GM12873 (cell line): ENCODE results near the gene SGPP1.

Experiments
- TF ChIP-seq, protein P1 (sequence below): IDR thresholded peaks from 2 replicates; pipeline ENCODE4 v1.5.1; 2012; ENCODE audit warnings: low read depth, mild to moderate bottlenecking, moderate library complexity, low read length, control low read depth; ENCODE audit not compliant: insufficient read depth; ENCODE audit errors: missing control alignments

Gene SGPP1

DNA sequence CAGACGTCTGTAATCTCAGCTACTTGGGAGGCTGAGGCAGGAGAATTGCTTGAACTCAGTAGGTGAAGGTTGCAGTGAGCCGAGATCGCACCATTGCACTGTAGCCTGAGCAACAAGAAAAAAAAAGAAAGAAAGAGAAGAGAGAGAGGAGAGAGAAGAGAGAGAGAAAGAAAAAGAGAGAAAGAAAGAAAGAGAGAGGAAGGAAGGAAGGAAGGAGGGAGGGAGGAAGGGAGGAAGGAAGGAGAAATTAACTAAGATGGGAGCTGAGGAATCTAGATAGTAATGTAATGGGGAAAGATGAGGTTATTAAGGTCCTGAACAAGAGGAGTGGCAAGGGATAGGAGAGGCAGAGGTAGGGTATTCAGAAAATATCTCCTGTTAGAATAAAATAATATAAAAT is 17.4 kb upstream of the SGPP1 start:
- TF ChIP-seq, protein P1, sequence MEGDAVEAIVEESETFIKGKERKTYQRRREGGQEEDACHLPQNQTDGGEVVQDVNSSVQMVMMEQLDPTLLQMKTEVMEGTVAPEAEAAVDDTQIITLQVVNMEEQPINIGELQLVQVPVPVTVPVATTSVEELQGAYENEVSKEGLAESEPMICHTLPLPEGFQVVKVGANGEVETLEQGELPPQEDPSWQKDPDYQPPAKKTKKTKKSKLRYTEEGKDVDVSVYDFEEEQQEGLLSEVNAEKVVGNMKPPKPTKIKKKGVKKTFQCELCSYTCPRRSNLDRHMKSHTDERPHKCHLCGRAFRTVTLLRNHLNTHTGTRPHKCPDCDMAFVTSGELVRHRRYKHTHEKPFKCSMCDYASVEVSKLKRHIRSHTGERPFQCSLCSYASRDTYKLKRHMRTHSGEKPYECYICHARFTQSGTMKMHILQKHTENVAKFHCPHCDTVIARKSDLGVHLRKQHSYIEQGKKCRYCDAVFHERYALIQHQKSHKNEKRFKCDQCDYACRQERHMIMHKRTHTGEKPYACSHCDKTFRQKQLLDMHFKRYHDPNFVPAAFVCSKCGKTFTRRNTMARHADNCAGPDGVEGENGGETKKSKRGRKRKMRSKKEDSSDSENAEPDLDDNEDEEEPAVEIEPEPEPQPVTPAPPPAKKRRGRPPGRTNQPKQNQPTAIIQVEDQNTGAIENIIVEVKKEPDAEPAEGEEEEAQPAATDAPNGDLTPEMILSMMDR = no peak

- TF ChIP-seq, protein P1 = no peak
Observed at GRCh38 chr14:63737582-63738006, 9.7 kb upstream of the SGPP1 start.

- TF ChIP-seq, protein P1 = no peak
Observed at GRCh38 chr14:63735720-63736119, 7.9 kb upstream of the SGPP1 start.

GRCh38 chr14:63730659-63731058 is 2.8 kb upstream of the SGPP1 start:
- TF ChIP-seq, protein P1 = no peak

DNA sequence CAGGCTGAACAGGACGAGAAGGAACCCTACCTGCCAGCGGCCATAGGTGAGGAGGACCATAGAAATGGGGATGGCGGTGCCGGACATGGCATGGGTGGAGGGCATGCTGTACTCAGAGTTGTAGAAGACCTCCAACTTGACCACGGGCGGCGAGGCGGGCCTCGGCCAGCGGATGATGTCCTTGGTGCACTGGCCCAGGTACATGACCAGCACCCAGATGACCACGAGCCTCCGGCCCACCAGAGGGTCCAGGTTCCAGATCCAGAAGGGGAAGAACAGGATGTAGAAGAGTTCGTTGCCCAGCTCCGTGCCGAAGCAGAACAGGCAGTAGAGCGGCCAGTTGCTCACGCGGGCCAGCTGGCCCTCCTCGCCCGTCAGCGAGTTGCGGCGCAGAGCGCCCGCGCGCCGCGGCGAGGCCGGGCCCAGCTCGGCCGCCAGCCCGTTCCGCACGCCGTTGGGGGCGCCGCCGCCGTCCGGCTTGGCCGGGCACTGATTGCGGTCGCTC is 582 bp downstream of the SGPP1 start:
- TF ChIP-seq, protein P1 = no peak

DNA sequence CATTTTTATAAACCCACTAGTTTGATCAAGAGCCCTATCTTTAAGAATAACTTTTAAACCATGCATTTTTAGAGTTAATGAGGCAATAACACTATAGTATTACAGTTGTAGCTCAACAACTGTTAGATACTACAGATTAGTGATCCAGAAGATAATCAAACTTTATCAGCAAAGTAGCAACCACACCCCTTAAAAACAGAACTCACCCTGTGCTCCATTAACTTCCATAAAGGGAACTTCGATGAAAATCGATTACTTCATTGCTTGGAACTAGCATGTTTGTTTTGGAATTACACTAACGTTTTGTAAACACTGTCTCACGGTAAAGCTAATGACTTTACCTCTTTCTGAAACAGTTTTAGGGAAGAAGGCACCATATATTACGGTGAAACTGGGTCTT is 1.4 kb downstream of the SGPP1 start:
- TF ChIP-seq, protein P1 = no peak

GRCh38 chr14:63725786-63726460 is 1.9 kb downstream of the SGPP1 start:
- TF ChIP-seq, protein P1 = no peak
